B cell (primary cell): Measurements from ENCODE around the gene DNAJC11. TPM values are rescaled to one million over a fixed set of nuclear protein-coding genes. Genes with fewer than 3 reads are reported as not detected.
A peak's percentile ranks its signal among the peaks of the same experiment; 100 is the strongest.

Source experiments
- ATAC-seq: fragments of 200-7000 bp; cut with Tn5 transposase; one replicate; pipeline ENCODE4 v1.10.0; 2021; ENCODE audit warnings: low read depth, mild to moderate bottlenecking, moderate number of reproducible peaks, moderate library complexity
- CTCF ChIA-PET: fragments of 350-600 bp; sonication (Branson Sonifier 250); formaldehyde crosslinking; loops from one replicate; lab custom pipeline; 2021; ENCODE audit warnings: antibody characterized with exemption, inconsistent platforms; lab: Charles Lee
- POLR2A ChIA-PET: fragments of 350-600 bp; sonication (Branson Sonifier 250); formaldehyde crosslinking; loops from one replicate; lab custom pipeline; 2021; ENCODE audit warnings: antibody characterized with exemption; lab: Charles Lee
- DNase-seq: peaks from one replicate; pipeline ENCODE4 v3.0.0; 2013
- H2AFZ ChIP-seq: 2 replicates; pipeline ENCODE4 v1.6.1; 2012; ENCODE audit warnings: mild to moderate bottlenecking, low read depth, low read length; ENCODE audit not compliant: insufficient read depth, poor library complexity, severe bottlenecking
- H3K27ac ChIP-seq, 2 donors: 1 replicate in 1 of 2; 2 replicates in 1 of 2; pipeline ENCODE4 v1.5.1; 2012 to 2013; ENCODE audit warnings: low read length in 2 of 2, mild to moderate bottlenecking in 2 of 2, moderate library complexity in 1 of 2
- H3K27me3 ChIP-seq, 4 experiments: fragments of 200-600 bp in 1 of 4; sonication (generic) in 1 of 4; replicated peaks in 1 of 4; 1 replicate in 2 of 4; 2 replicates in 2 of 4; pipeline versions ENCODE4 v1.6.1 to v1.7.0; 2013 to 2016; ENCODE audit warnings: low read length in 3 of 4, mild to moderate bottlenecking in 2 of 4, mixed read lengths in 1 of 4, moderate library complexity in 1 of 4; ENCODE audit not compliant: insufficient read depth in 4 of 4, control insufficient read depth in 3 of 4; ENCODE audit errors: control extremely low read depth in 1 of 4
- H3K36me3 ChIP-seq, 2 experiments: replicated peaks in 1 of 2; 1 replicate in 1 of 2; 2 replicates in 1 of 2; pipeline versions ENCODE4 v1.6.1 to v1.7.1; 2013; ENCODE audit warnings: low read length in 1 of 2; ENCODE audit not compliant: insufficient read depth in 2 of 2, control insufficient read depth in 1 of 2; ENCODE audit errors: control extremely low read depth in 1 of 2, extremely low read depth in 1 of 2
- H3K4me1 ChIP-seq, 2 donors: fragments of 200-600 bp in 1 of 2; sonication (generic) in 1 of 2; 1 replicate in 1 of 2; 2 replicates in 1 of 2; pipeline versions ENCODE4 v1.5.1 to v1.6.1; 2013 to 2017; ENCODE audit warnings: low read length in 2 of 2; ENCODE audit not compliant: control insufficient read depth in 2 of 2, insufficient read depth in 2 of 2
- H3K4me2 ChIP-seq: replicated peaks from 2 replicates; pipeline ENCODE3; 2012; ENCODE audit warnings: mild to moderate bottlenecking, low read depth, low read length; ENCODE audit not compliant: poor library complexity, severe bottlenecking
- H3K4me3 ChIP-seq, 5 experiments: fragments of 200-600 bp in 1 of 5; sonication (generic) in 1 of 5; 1 replicate in 3 of 5; 2 replicates in 2 of 5; pipeline versions ENCODE4 v1.5.1 to v1.7.0; 2011 to 2016; ENCODE audit warnings: low read length in 4 of 5, mild to moderate bottlenecking in 4 of 5, low read depth in 2 of 5, control low read depth in 1 of 5, moderate library complexity in 1 of 5; ENCODE audit not compliant: insufficient read depth in 1 of 5; ENCODE audit errors: control extremely low read depth in 1 of 5, extremely low read depth in 1 of 5
- H3K79me2 ChIP-seq: fragments of 200-600 bp; sonication (generic); one replicate; pipeline ENCODE4 v1.6.0; 2016; ENCODE audit warnings: low read length; ENCODE audit not compliant: control insufficient read depth, insufficient read depth
- H3K9ac ChIP-seq: fragments of 200-600 bp; sonication (generic); 2 replicates; pipeline ENCODE4 v1.6.1; 2017; ENCODE audit warnings: mild to moderate bottlenecking, low read length, moderate library complexity
- H3K9me3 ChIP-seq, 3 donors: one replicate each; pipeline versions ENCODE4 v1.6.1 to v1.7.1; 2013; ENCODE audit warnings: low read length in 2 of 3; ENCODE audit not compliant: control insufficient read depth in 2 of 3, insufficient read depth in 1 of 3; ENCODE audit errors: control extremely low read depth in 1 of 3
- H4K20me1 ChIP-seq: 2 replicates; pipeline ENCODE4 v1.6.0; 2012; ENCODE audit warnings: mild to moderate bottlenecking, low read length; ENCODE audit not compliant: insufficient read depth, control insufficient read depth, poor library complexity, severe bottlenecking
- H3K27ac Mint-ChIP-seq: one replicate; pipeline ENCODE4 v1.8.0; 2021; ENCODE audit warnings: mixed read lengths
- H3K27me3 Mint-ChIP-seq: one replicate; pipeline ENCODE4 v1.8.0; 2021; ENCODE audit warnings: mixed read lengths
- H3K4me1 Mint-ChIP-seq: one replicate; pipeline ENCODE4 v1.8.0; 2021; ENCODE audit warnings: mixed read lengths
- H3K4me3 Mint-ChIP-seq: one replicate; pipeline ENCODE4 v1.8.0; 2021; ENCODE audit warnings: mixed read lengths
- H3K9me3 Mint-ChIP-seq: one replicate; pipeline ENCODE4 v1.8.0; 2022; ENCODE audit warnings: mixed read lengths; ENCODE audit not compliant: insufficient read depth
- CTCF ChIP-seq: fragments of 200-600 bp; IDR thresholded peaks from one replicate; pipeline ENCODE4 v1.8.0; 2022; ENCODE audit warnings: antibody characterized with exemption, mild to moderate bottlenecking
- EZH2 ChIP-seq: IDR thresholded peaks from 2 replicates; pipeline ENCODE4 v1.6.1; 2012; ENCODE audit warnings: borderline replicate concordance, low read depth, mild to moderate bottlenecking, moderate library complexity, low read length; ENCODE audit not compliant: insufficient read depth, poor library complexity, severe bottlenecking
- WGBS: methylation state at CpG from one replicate; pipeline ENCODE4 v1.1.5; 2013; ENCODE audit warnings: missing lambda C conversion rate; ENCODE audit not compliant: insufficient coverage; 5-methylcytosine and 5-hydroxymethylcytosine counted together
- intact Hi-C: fragments of 100-400 bp; cut with micrococcal nuclease; formaldehyde crosslinking; loops from one replicate; pipeline ENCODE4 v1.10.0; 2022
- polyA plus RNA-seq: library from polyadenylated mRNA; depleted of rRNA; stranded (reverse); fragments of >200 nt; gene quantifications from 2 replicates; pipeline ENCODE4 v1.2.3, GENCODE V29; 2012
- total RNA-seq, 2 donors: library from RNA; stranded (reverse); fragments of 120-200 nt in 1 of 2; gene quantifications; 1 replicate in 1 of 2; 2 replicates in 1 of 2; pipeline versions ENCODE4 v1.2.3 to v1.2.4, GENCODE V29; 2013 to 2022

DNAJC11 gene
- total and polyA plus RNA-seq, 2 donors (not counting 1 experiment from before 2014, with no cell fraction given) = 29.2 to 51.6 TPM

DNA sequence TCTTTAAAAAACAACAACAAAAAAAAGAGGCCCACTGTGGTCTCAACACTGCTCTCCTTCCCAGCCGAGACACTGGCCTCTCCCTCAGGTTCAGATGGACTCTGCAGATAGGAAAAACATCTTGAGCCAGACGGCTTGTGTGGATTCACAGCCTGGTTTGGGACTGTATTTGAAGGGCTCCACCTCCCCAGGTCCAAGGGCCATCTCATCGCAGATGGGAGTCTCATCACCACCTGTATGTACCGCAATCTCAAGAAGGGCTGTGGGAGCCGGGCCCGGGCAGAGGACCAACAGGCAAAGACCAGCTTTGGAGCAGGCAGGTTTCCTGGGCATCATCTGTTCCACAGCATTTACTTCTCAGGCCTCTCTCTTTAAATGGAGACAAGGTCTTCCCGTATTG is 111.6 kb downstream of the DNAJC11 start:
- Histone ChIP-seq H3K4me1 (peaks cover 0 to 18% of the 10 kb centered on the region in 2 donors), H3K79me2 (peaks cover 10% of the 10 kb centered on the region), H3K9me3 (no peaks in the 10 kb centered on the region), H4K20me1 (peaks cover 54% of the 10 kb centered on the region), H3K27ac (no peak overlapping the region), H3K4me2 (no peak overlapping the region), H3K9ac (no peak overlapping the region), H3K27me3 (no peaks in the 10 kb centered on the region), H2AFZ (no peak overlapping the region), H3K36me3 (peaks cover 0 to 60% of the 10 kb centered on the region in 2 experiments), H3K4me3 (no peak overlapping the region)
- no peak for TF ChIP-seq CTCF
- no peak for TF ChIP-seq EZH2
- 93% methylated on average over 7 of the region's 7 CpGs for WGBS
- CTCF ChIA-PET = interaction anchor here (0.6 kb wide), 1 partner anchor 37 kb away, joined by 3 read pairs; no protein-coding TSS in a partner anchor
- POLR2A ChIA-PET = interaction anchor here (1.2 kb wide), 1 partner anchor 13 kb away, joined by 4 read pairs; the partner anchor contains the start of gene KLHL21
- Mint-ChIP-seq H3K9me3 (no peaks in the 10 kb centered on the region), H3K4me3 (no peak overlapping the region), H3K27ac (no peak overlapping the region), H3K4me1 (peaks cover 8% of the 10 kb centered on the region), H3K27me3 (no peaks in the 10 kb centered on the region)
- DNase-seq (no peak), ATAC-seq (no peak)
- intact Hi-C loops = no loop called here

- ATAC-seq = no peak
Observed at GRCh38 chr1:6588893-6589520, 112.6 kb downstream of the DNAJC11 start.

More at GRCh38 chr1:6588893-6589520, 112.6 kb downstream of the DNAJC11 start:
- H3K36me3 ChIP-seq = peaks cover 0 to 51% of the 10 kb centered on the region in 2 experiments
- Mint-ChIP-seq H3K27me3 (no peaks in the 10 kb centered on the region), H3K9me3 (no peaks in the 10 kb centered on the region), H3K27ac (peak overlapping the region; percentile 20), H3K4me1 (peaks cover 8% of the 10 kb centered on the region), H3K4me3 (no peak overlapping the region)
- H4K20me1 ChIP-seq = peaks cover 61% of the 10 kb centered on the region
- ChIA-PET POLR2A (interaction anchor here (1.2 kb wide), 1 partner anchor 14 kb away, joined by 4 read pairs; the partner anchor contains the start of gene KLHL21), CTCF (no interaction called here)
- TF ChIP-seq EZH2 (no peak), CTCF (no peak)
- intact Hi-C loops = no loop called here
- H3K9ac ChIP-seq = no peak overlapping the region
- H3K27ac ChIP-seq = no peak overlapping the region
- peaks cover 19% of the 10 kb centered on the region for H3K79me2 ChIP-seq
- peaks cover 0 to 18% of the 10 kb centered on the region in 2 donors for H3K4me1 ChIP-seq
- H2AFZ ChIP-seq = no peak overlapping the region
- no peaks in the 10 kb centered on the region for H3K9me3 ChIP-seq
- 78% methylated on average over 24 of the region's 24 CpGs for whole genome bisulfite sequencing
- H3K4me2 ChIP-seq = no peak overlapping the region
- H3K27me3 ChIP-seq = no peaks in the 10 kb centered on the region
- DNase-seq = no peak
- no peak overlapping the region for H3K4me3 ChIP-seq
